Suprapubic skin (tissue), 4 donors: Measurements from ENCODE around the gene TCHP.

Experiments
- POLR2A ChIP-seq, 2 donors: fragments of 450-650 bp; IDR thresholded peaks; one replicate each; pipeline ENCODE4 v1.6.1; 2017; ENCODE audit warnings: antibody characterized with exemption in 2 of 2, mild to moderate bottlenecking in 2 of 2, moderate library complexity in 2 of 2
- POLR2AphosphoS5 ChIP-seq, 3 donors: sonication (generic); formaldehyde crosslinking; IDR thresholded peaks; one replicate each; pipeline ENCODE4 v1.6.1; 2017; ENCODE audit warnings: antibody characterized with exemption in 3 of 3
- TF ChIP-seq, protein P1 (sequence below), 2 donors: fragments of 200-600 bp in 1 of 2; fragments of 450-650 bp in 1 of 2; sonication (generic) in 1 of 2; IDR thresholded peaks; one replicate each; pipeline ENCODE4 v1.5.1; 2016 to 2019; ENCODE audit warnings: antibody characterized with exemption in 2 of 2, mild to moderate bottlenecking in 1 of 2, moderate library complexity in 1 of 2

DNA sequence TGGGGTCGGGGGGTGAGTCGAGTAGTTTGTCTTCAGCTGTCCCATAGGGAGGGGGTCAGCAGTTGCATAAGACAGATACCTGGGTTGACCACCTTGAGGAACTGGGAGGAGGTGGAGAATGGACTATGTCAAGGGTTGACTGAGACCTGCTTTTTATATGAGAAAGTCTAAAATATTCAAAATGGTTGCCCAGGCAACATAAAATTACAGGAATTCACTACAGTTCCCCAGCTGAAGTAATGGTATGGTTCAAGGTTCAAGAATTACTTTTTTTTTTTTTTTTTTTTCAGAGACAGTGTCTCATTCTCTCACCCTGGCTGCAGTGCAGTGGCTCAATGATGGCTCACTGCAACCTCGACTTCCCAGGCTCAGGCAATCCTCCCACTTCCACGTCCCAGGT is 5.1 kb upstream of the TCHP start:
- TF ChIP-seq POLR2A (IDR thresholded peaks at IDR 0.05) (no peak), POLR2AphosphoS5 (IDR thresholded peaks at IDR 0.05) (no peak)
- TF ChIP-seq, protein P1, sequence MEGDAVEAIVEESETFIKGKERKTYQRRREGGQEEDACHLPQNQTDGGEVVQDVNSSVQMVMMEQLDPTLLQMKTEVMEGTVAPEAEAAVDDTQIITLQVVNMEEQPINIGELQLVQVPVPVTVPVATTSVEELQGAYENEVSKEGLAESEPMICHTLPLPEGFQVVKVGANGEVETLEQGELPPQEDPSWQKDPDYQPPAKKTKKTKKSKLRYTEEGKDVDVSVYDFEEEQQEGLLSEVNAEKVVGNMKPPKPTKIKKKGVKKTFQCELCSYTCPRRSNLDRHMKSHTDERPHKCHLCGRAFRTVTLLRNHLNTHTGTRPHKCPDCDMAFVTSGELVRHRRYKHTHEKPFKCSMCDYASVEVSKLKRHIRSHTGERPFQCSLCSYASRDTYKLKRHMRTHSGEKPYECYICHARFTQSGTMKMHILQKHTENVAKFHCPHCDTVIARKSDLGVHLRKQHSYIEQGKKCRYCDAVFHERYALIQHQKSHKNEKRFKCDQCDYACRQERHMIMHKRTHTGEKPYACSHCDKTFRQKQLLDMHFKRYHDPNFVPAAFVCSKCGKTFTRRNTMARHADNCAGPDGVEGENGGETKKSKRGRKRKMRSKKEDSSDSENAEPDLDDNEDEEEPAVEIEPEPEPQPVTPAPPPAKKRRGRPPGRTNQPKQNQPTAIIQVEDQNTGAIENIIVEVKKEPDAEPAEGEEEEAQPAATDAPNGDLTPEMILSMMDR (IDR thresholded peaks at IDR 0.05) = no peak
